Measurements from ENCODE around the gene RGS6.

DNA sequence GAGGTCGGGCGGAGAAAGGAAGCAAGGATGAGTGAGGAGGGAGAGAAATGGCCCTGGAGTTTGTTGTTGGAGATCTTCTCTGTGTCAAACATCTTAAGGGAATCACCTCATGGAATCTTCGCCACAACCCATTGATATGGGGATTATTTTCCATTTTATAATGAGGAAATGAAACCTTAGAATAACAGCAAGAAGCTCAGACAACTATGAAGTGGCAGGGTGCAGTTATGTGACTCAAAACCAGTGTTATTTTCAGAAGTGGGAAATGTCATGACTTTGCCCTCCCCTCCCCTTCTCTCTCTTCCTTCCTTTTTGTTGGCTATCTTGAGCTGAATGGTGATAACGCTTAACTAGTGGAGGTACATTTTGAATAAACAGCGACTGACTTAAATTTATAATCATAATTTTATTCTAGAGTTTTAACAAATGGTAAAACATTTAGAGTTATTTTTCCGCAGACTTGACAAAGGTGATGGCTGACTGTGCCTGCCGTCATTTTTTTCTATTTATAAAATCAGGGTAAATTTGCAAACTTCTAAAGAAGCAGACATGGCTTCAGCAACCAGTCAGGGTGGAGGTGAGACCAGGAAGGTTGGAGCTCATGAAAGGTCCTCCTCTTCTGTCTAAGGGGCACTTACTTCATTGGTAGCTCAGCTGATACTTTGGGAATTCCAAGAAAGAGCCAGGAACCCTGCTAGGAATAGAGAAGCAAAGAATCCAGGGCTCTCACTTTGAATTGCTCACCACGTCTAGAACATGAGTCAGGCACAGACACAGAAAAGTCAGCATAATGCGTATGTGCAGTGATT lies 232.4 kb downstream of the RGS6 start:
- TF ChIP-seq TAF1 (IDR thresholded peaks at IDR 0.05; ENCODE audit: borderline replicate concordance, low read depth, low read length) = no peak
- TF ChIP-seq POLR2AphosphoS5 (IDR thresholded peaks at IDR 0.05; ENCODE audit: low read depth, low read length) = no peak
- no peak for TF ChIP-seq POLR2A (IDR thresholded peaks at IDR 0.05; ENCODE audit: low read depth, low read length)

All from GM12892 (cell line).